Measurements from ENCODE around the gene CEP112.

DNA sequence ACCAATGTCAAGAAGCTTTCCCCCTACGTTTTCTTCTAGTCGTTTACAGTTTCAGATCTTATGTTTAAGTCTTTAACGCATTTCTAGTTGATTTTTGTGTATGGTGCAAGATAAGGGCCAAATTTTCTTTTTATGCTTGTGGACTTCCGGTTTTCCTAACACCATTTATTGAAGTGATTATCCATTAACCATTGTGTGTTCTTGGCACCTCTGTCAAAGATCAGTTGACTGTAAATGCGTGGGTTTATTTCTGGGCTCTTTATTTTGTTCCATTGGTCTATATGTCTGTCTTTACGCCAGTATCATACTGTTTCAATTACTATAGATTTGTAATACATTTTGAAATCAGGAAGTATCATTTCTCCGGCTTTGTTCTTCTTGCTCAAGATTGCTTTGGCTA, 49.5 kb downstream of the CEP112 start:
- no peak for TF ChIP-seq MAX (IDR thresholded peaks at IDR 0.05)
- TF ChIP-seq, protein P1, sequence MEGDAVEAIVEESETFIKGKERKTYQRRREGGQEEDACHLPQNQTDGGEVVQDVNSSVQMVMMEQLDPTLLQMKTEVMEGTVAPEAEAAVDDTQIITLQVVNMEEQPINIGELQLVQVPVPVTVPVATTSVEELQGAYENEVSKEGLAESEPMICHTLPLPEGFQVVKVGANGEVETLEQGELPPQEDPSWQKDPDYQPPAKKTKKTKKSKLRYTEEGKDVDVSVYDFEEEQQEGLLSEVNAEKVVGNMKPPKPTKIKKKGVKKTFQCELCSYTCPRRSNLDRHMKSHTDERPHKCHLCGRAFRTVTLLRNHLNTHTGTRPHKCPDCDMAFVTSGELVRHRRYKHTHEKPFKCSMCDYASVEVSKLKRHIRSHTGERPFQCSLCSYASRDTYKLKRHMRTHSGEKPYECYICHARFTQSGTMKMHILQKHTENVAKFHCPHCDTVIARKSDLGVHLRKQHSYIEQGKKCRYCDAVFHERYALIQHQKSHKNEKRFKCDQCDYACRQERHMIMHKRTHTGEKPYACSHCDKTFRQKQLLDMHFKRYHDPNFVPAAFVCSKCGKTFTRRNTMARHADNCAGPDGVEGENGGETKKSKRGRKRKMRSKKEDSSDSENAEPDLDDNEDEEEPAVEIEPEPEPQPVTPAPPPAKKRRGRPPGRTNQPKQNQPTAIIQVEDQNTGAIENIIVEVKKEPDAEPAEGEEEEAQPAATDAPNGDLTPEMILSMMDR (IDR thresholded peaks at IDR 0.05; ENCODE audit: low read depth, low read length, missing input control), result no peak
- no peak for TF ChIP-seq EGR1 (IDR thresholded peaks at IDR 0.05; ENCODE audit: low read depth in 2 of 2)
- TF ChIP-seq JUND (IDR thresholded peaks at IDR 0.05), result no peak
- no peak for TF ChIP-seq RXRA (IDR thresholded peaks at IDR 0.05)
- no peak for TF ChIP-seq NR2F2 (IDR thresholded peaks at IDR 0.05)

Data from liver (tissue), 3 donors.